ENCODE results near the gene MYBBP1A. TPM values are rescaled to one million over a fixed set of nuclear protein-coding genes. Genes with fewer than 3 reads are reported as not detected.

Gene MYBBP1A
- total and polyA plus RNA-seq, 9 of the 15 experiments (the other 6 are each of a cell fraction or from before 2014, with no cell fraction given), result 2.0 to 114 (median 47.2) TPM

- TF ChIP-seq, protein P1, sequence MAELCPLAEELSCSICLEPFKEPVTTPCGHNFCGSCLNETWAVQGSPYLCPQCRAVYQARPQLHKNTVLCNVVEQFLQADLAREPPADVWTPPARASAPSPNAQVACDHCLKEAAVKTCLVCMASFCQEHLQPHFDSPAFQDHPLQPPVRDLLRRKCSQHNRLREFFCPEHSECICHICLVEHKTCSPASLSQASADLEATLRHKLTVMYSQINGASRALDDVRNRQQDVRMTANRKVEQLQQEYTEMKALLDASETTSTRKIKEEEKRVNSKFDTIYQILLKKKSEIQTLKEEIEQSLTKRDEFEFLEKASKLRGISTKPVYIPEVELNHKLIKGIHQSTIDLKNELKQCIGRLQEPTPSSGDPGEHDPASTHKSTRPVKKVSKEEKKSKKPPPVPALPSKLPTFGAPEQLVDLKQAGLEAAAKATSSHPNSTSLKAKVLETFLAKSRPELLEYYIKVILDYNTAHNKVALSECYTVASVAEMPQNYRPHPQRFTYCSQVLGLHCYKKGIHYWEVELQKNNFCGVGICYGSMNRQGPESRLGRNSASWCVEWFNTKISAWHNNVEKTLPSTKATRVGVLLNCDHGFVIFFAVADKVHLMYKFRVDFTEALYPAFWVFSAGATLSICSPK (IDR thresholded peaks at IDR 0.05; ENCODE audit: borderline replicate concordance), result no peak
- TF ChIP-seq ARID4B (CRISPR knock-in tag; IDR thresholded peaks at IDR 0.05) (peak; percentile 91), HNRNPUL1 (IDR thresholded peaks at IDR 0.05; ENCODE audit: low read length) (no peak), HCFC1 (IDR thresholded peaks at IDR 0.05; ENCODE audit: low read depth, low read length) (peak; percentile 52), ZNF143 (CRISPR knock-in tag; IDR thresholded peaks at IDR 0.05) (no peak), SIN3A (IDR thresholded peaks at IDR 0.05; ENCODE audit: borderline replicate concordance in 2 of 2, control insufficient read depth in 1 of 2, low read depth in 2 of 2, low read length in 2 of 2) (peak; percentile 43 to 81; a peak in 2 of 4 replicates), ZNF140 (CRISPR knock-in tag; IDR thresholded peaks at IDR 0.05) (no peak), POLR2A (conservative IDR thresholded peaks at IDR 0.05) (peak; percentile 89), ZNF589 (CRISPR knock-in tag; IDR thresholded peaks at IDR 0.05; ENCODE audit: low read depth) (no peak), HNRNPLL (IDR thresholded peaks at IDR 0.05; ENCODE audit: low read depth, low read length, poor library complexity, severe bottlenecking) (peak; percentile 57), DPF2 (IDR thresholded peaks at IDR 0.05) (no peak), SNRNP70 (optimal IDR thresholded peaks at IDR 0.05; ENCODE audit: low read depth, low read length) (no peak), COPS2 (conservative IDR thresholded peaks at IDR 0.05) (no peak), ARID1B (IDR thresholded peaks at IDR 0.05) (no peak), TBP (optimal IDR thresholded peaks at IDR 0.05; ENCODE audit: low read depth, low read length) (peak; percentile 78), CBFA2T3 (IDR thresholded peaks at IDR 0.05) (no peak), ZBTB7A (IDR thresholded peaks at IDR 0.05; ENCODE audit: borderline replicate concordance, control insufficient read depth, low read depth, low read length) (no peak), DEAF1 (CRISPR knock-in tag; IDR thresholded peaks at IDR 0.05) (no peak), SMARCA5 (IDR thresholded peaks at IDR 0.05) (no peak), MTA3 (IDR thresholded peaks at IDR 0.05; ENCODE audit: borderline replicate concordance) (0 out of 2 replicates have a peak, but pooled peaks have one; percentile 41), MECOM (CRISPR knock-in tag; IDR thresholded peaks at IDR 0.05) (no peak), PRMT5 (CRISPR knock-in tag; IDR thresholded peaks at IDR 0.05) (no peak)
Observed at GRCh38 chr17:4554997-4555799, at the start of gene MYBBP1A (continued).

Data from K562 (cell line).